ENCODE results near the gene SOAT1. TPM values are rescaled to one million over a fixed set of nuclear protein-coding genes. Genes with fewer than 3 reads are reported as not detected.

SOAT1 gene
- total RNA-seq, 2 donors from 2014 or later: 7.9 to 10.8 TPM

- peak within 1 kb of the TSS; percentile 61 to 63 for H3K4me3 ChIP-seq
- H3K4me1 ChIP-seq: no peaks in the 10 kb centered on the region
- no peaks in the 10 kb centered on the region for H3K9me3 ChIP-seq
- peak; percentile 91 for DNase-seq (ENCODE audit: low spot score)
- H3K36me3 ChIP-seq: no peaks in the 10 kb centered on the region
- H3K27ac ChIP-seq: peak within 1 kb of the TSS; percentile 81 to 86
- H3K27me3 ChIP-seq: no peaks in the 10 kb centered on the region
- TF ChIP-seq CTCF (IDR thresholded peaks at IDR 0.05): no peak
Observed at GRCh38 chr1:179365342-179366092, 71.9 kb downstream of the SOAT1 start, which contains the start of gene AXDND1. TSS of gene AXDND1 (plus strand) at chr1:179365971. CDS start at chr1:179366510, 539 bp downstream.

GRCh38 chr1:179366093-179366800 is 72.7 kb downstream of the SOAT1 start:
- H3K4me1 ChIP-seq: no peaks in the 10 kb centered on the region
- no peak for DNase-seq (ENCODE audit: low spot score)
- H3K27ac ChIP-seq: peak overlapping the region; percentile 81 to 86
- H3K9me3 ChIP-seq: no peaks in the 10 kb centered on the region
- no peak for TF ChIP-seq CTCF (IDR thresholded peaks at IDR 0.05)
- H3K36me3 ChIP-seq: no peaks in the 10 kb centered on the region
- H3K4me3 ChIP-seq: peak overlapping the region; percentile 61 to 63
- H3K27me3 ChIP-seq: no peaks in the 10 kb centered on the region

- Histone ChIP-seq H3K27me3 (no peaks in the 10 kb centered on the region), H3K36me3 (no peaks in the 10 kb centered on the region), H3K4me3 (no peak overlapping the region), H3K27ac (no peak overlapping the region), H3K4me1 (no peaks in the 10 kb centered on the region), H3K9me3 (no peaks in the 10 kb centered on the region)
- peak; percentile 52 to 79 for TF ChIP-seq CTCF (IDR thresholded peaks at IDR 0.05)
- DNase-seq (ENCODE audit: low spot score): no peak
Observed at GRCh38 chr1:179369751-179370341, 76.2 kb downstream of the SOAT1 start.

- Histone ChIP-seq H3K4me3 (no peak overlapping the region), H3K36me3 (no peaks in the 10 kb centered on the region), H3K27ac (no peak overlapping the region), H3K27me3 (no peaks in the 10 kb centered on the region), H3K4me1 (no peaks in the 10 kb centered on the region), H3K9me3 (no peaks in the 10 kb centered on the region)
- TF ChIP-seq CTCF (IDR thresholded peaks at IDR 0.05): no peak
- no peak for DNase-seq (ENCODE audit: low spot score)
Observed at GRCh38 chr1:179372160-179372559, 78.6 kb downstream of the SOAT1 start.

DNA sequence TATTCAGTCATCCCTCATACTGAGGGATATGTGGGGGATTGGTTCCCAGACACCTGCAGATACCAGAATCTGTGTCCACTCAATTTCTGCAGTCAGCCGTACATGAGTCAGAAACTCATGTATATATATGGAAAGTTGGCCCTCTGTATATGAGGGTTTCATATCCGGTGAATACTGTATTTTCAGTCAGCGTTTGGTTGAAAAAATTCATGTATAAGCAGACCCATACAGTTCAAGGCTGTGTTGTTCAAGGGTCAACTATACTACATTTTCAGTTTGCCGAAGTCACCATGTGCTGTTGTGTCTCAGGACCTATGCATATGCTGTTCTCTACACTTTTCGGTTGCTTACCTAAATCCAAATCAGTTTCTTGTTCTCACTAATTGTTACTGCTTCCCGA is 82.6 kb downstream of the SOAT1 start:
- Histone ChIP-seq H3K27me3 (no peaks in the 10 kb centered on the region), H3K4me1 (no peaks in the 10 kb centered on the region), H3K36me3 (no peaks in the 10 kb centered on the region), H3K27ac (no peak overlapping the region), H3K4me3 (no peak overlapping the region), H3K9me3 (no peaks in the 10 kb centered on the region)
- no peak for DNase-seq (ENCODE audit: low spot score)
- no peak for TF ChIP-seq CTCF (IDR thresholded peaks at IDR 0.05)

All from right atrium auricular region (tissue), 2 donors.